ENCODE data around the gene PPDPF.
"Not testable (repeated sequence)": the region's sequence is repeated elsewhere in the genome, so short reads cannot be mapped to it uniquely, and the experiment has no call there.

Gene PPDPF

DNA sequence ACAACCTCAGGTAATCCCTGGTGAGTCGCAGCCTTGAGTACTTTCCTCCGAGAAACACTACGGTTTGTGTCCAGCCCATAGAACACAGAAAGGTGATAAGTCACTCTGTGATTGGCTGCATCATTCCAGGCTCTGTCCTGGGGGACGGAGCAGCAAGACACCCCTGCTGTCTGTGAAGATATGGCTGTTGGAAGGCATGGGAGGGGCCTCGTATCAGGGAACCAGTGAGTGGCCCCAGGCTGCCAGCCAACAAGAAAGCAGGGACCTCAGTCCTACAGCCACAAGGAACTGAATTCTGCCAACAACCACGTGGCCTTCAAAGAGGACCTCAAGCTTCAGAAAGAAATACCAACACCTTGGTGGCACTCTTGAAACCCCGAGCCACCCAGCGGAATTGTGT lies 15.3 kb upstream of the PPDPF start:
- in situ Hi-C loops (cut with MboI; ENCODE audit: low sequenced_read_pairs, unreplicated experiment) = no loop called here

DNA sequence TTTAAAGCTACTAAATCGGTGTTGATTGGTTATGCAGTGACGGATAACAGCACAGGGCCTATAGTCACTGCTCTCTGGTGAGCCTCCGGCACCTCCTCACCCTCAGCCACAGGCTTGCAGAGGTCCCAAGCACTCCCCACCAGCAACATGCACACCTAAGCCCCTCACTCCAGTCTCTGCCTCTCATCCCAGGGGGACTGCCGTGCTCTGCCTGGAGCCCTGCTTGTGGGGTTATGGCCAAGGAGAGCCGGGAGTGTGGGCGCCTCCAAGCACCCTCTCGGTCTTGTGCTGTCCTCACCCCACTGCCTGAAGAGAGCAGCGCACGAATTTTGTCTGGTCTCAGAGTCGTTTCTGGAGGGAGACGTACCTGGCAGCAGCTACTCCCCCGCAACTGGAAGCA lies 14.8 kb upstream of the PPDPF start:
- in situ Hi-C loops (cut with MboI; ENCODE audit: low sequenced_read_pairs, unreplicated experiment) = no loop called here
- TF ChIP-seq, protein P1, sequence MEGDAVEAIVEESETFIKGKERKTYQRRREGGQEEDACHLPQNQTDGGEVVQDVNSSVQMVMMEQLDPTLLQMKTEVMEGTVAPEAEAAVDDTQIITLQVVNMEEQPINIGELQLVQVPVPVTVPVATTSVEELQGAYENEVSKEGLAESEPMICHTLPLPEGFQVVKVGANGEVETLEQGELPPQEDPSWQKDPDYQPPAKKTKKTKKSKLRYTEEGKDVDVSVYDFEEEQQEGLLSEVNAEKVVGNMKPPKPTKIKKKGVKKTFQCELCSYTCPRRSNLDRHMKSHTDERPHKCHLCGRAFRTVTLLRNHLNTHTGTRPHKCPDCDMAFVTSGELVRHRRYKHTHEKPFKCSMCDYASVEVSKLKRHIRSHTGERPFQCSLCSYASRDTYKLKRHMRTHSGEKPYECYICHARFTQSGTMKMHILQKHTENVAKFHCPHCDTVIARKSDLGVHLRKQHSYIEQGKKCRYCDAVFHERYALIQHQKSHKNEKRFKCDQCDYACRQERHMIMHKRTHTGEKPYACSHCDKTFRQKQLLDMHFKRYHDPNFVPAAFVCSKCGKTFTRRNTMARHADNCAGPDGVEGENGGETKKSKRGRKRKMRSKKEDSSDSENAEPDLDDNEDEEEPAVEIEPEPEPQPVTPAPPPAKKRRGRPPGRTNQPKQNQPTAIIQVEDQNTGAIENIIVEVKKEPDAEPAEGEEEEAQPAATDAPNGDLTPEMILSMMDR (IDR thresholded peaks at IDR 0.05; ENCODE audit: borderline replicate concordance, control extremely low read depth, extremely low read depth, insufficient read depth, missing control alignments) = no peak
- no peak for DNase-seq (ENCODE audit: low spot score)

More for the DNA sequence above, 15.3 kb upstream of the PPDPF start:
- DNase-seq (ENCODE audit: low spot score) = no peak
- TF ChIP-seq, protein P1 (IDR thresholded peaks at IDR 0.05; ENCODE audit: borderline replicate concordance, control extremely low read depth, extremely low read depth, insufficient read depth, missing control alignments) = no peak

DNA sequence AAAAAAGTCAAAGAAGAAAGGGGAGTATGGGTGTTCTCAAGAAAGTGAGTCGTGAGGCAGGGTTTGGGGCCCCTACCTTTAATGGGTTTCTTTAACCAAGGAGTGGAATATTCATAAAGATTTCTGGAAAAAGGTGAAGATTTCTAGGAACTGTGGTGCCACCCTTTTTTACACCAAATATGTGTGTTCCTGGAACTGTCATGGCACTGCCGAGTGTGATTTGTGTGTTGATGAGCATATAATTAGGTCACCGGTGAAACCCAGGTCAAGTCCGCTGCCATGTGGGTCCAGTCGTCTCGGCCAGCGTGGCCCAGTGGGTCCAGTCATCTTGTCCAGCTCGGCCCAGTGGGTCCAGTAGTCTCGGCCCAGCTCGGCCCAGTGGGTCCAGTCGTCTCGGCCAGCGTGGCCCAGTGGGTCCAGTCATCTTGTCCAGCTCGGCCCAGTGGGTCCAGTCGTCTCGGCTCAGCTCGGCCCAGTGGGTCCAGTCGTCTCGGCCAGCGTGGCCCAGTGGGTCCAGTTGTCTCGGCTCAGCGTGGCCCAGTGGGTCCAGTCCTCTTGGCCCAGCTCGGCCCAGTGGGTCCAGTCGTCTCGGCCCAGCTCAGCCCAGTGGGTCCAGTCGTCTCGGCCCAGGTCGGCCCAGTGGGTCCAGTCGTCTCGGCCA lies 13.4 kb upstream of the PPDPF start:
- in situ Hi-C loops (cut with MboI; ENCODE audit: low sequenced_read_pairs, unreplicated experiment) = no loop called here

DNA sequence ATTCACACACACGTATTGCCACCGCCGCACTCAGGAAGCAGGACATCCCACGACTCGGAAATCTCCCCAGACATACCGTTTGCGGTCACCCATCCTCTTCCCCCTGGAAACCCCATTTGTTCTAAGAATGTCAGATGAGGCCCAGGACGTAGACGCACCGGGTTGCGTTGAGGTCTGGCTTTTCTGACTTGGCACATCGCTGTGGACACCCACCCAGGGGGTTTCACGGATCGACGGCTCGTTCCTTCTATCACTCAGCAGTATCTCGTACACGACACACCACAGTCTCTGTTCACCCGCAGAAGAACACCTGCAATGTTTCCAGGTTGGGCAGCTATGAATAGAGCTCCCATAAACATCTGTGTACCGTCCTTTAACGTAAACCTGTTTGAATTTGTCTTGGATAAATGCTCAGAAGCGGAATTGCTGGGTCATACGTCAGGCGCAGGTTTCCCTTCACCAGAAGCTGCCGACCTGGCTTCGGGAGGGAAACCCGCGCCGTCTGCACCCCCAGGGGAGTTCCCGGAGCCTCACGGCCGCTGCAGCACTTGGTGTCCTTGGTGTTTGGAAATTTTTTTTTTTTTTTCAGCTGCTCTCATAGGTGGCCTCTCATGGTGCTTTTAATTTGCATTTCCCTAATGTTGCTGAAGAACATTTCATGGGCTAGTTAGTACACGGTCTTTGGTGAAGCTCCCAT lies 12.3 kb upstream of the PPDPF start:
- DNase-seq (ENCODE audit: low spot score) = no peak
- in situ Hi-C loops (cut with MboI; ENCODE audit: low sequenced_read_pairs, unreplicated experiment) = no loop called here
- TF ChIP-seq, protein P1 (IDR thresholded peaks at IDR 0.05; ENCODE audit: borderline replicate concordance, control extremely low read depth, extremely low read depth, insufficient read depth, missing control alignments) = no peak

More for the DNA sequence above, 13.4 kb upstream of the PPDPF start:
- no peak for DNase-seq (ENCODE audit: low spot score)
- TF ChIP-seq, protein P1 (IDR thresholded peaks at IDR 0.05; ENCODE audit: borderline replicate concordance, control extremely low read depth, extremely low read depth, insufficient read depth, missing control alignments) = no peak

DNA sequence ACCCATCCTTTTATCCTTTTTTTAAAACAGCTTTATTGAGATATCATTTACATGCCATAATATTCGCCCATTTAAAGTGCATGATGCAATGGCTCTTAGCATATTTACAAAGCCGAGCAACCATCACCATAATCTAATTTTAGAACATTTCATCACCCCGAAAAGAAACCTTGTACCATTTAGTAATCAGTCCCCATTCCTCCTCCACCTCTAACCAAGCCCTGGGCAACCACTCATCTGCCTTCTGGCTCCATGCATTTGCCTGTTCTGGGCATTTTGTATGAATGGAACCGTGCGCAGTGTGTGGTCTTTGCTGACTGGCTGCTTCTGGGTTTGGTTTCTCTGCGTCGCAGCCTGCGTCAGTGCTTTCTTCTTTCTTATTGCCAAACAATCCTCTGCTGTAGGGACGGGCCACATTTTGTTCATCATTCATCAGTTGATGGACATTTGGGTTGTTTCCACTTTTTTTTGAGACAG lies 11.4 kb upstream of the PPDPF start:
- in situ Hi-C loops (cut with MboI; ENCODE audit: low sequenced_read_pairs, unreplicated experiment) = no loop called here
- DNase-seq (ENCODE audit: low spot score) = no peak
- TF ChIP-seq, protein P1 (IDR thresholded peaks at IDR 0.05; ENCODE audit: borderline replicate concordance, control extremely low read depth, extremely low read depth, insufficient read depth, missing control alignments) = no peak

DNA sequence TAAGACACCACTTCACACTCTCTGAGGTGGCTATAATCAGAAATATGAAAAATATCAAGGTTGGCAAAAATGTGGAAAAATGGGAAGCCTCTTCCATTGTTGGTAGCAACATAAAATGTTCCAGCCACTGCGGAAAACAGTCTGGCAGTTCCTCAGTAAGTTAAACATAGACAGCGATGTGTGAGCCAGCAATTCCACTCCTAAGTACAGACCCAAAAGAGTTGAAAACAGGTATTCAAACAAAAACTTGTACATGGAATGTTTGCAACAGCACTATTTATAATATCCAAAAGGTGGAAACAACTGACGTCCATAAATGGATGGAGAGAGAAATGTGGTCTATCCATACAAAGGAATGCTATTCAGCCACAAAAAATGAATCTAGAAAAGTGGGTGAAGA lies 7.4 kb upstream of the PPDPF start:
- TF ChIP-seq, protein P1 (IDR thresholded peaks at IDR 0.05; ENCODE audit: borderline replicate concordance, control extremely low read depth, extremely low read depth, insufficient read depth, missing control alignments) = no peak
- in situ Hi-C loops (cut with MboI; ENCODE audit: low sequenced_read_pairs, unreplicated experiment) = no loop called here

DNA sequence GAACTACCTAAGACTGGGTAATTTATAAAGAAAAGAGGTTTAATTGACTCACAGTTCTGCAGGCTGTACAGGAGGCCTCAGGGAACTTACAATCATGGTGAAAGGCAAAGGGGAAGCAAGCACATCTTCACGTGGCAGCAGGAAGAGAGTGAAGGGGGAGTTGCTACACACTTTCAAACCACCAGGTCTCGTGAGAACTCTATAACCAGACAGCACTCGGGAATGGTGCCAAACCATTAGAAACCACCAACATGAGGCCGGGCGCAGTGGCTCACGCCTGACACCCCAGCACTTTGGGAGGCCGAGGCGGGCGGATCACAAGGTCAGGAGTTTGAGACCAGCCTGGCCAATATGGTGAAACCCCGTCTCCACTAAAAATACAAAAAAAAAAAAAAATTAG lies 6.0 kb upstream of the PPDPF start:
- in situ Hi-C loops (cut with MboI; ENCODE audit: low sequenced_read_pairs, unreplicated experiment); DNase-seq (ENCODE audit: low spot score): not testable (repeated sequence)

More for the DNA sequence above, 7.4 kb upstream of the PPDPF start:
- DNase-seq (ENCODE audit: low spot score) = no peak

Data from GM13976 (cell line).